Body of pancreas (tissue), 4 donors: ENCODE measurements around the gene HLA-B. TPM values are rescaled to one million over a fixed set of nuclear protein-coding genes. Genes with fewer than 3 reads are reported as not detected.

ENCODE experiments used
- ATAC-seq: fragments of 150-250 bp; one replicate; pipeline ENCODE4 v1.9.1; 2016
- DNase-seq, 4 donors: peaks; one replicate each; pipeline ENCODE4 v3.0.0-alpha.2; 2019
- H3K27ac ChIP-seq, 4 donors: fragments of 200-600 bp; sonication (generic); 1 replicate in 3 of 4; 2 replicates in 1 of 4; pipeline versions ENCODE4 v1.5.1 to v1.6.1; 2016 to 2019; ENCODE audit warnings: mild to moderate bottlenecking in 1 of 4, mixed read lengths in 1 of 4, moderate library complexity in 1 of 4
- H3K27me3 ChIP-seq, 2 donors: fragments of 200-600 bp; sonication (generic); one replicate each; pipeline ENCODE4 v1.6.0; 2016; ENCODE audit warnings: mild to moderate bottlenecking in 1 of 2
- H3K36me3 ChIP-seq, 2 donors: fragments of 200-600 bp; sonication (generic); replicated peaks in 1 of 2; 2 replicates each; pipeline ENCODE4 v1.5.1; 2016; ENCODE audit warnings: low read depth in 2 of 2; ENCODE audit not compliant: insufficient read depth in 1 of 2
- H3K4me1 ChIP-seq: fragments of 200-600 bp; sonication (generic); one replicate; pipeline ENCODE4 v1.6.0; 2016
- H3K4me3 ChIP-seq, 2 donors: fragments of 200-600 bp; sonication (generic); 1 replicate in 1 of 2; 2 replicates in 1 of 2; pipeline ENCODE4 v1.5.1; 2016 to 2019
- H3K9me3 ChIP-seq, 3 donors: fragments of 200-600 bp; sonication (generic); 1 replicate in 2 of 3; 2 replicates in 1 of 3; pipeline ENCODE4 v1.5.1; 2016
- POLR2A ChIP-seq, 3 donors: fragments of 450-650 bp; IDR thresholded peaks; one replicate each; pipeline ENCODE4 v1.6.1; 2016; ENCODE audit warnings: antibody characterized with exemption in 3 of 3, mild to moderate bottlenecking in 2 of 3
- WGBS, 2 donors: methylation state at CpG; one replicate each; pipeline ENCODE4 v1.1.5; 2017; 5-methylcytosine and 5-hydroxymethylcytosine counted together
- intact Hi-C: fragments of 100-400 bp; cut with DNase I; formaldehyde crosslinking; loops from one replicate; pipeline ENCODE4 v1.15.1; 2023
- total RNA-seq, 2 donors: library from RNA; depleted of rRNA; stranded (reverse); fragments of >200 nt; gene quantifications; one replicate each; pipeline ENCODE4 v1.1.0, GENCODE V29; 2016
- TF ChIP-seq, protein P1 (sequence below), 7 experiments: fragments of 450-650 bp in 4 of 7; fragments of 200-600 bp in 3 of 7; sonication (generic) in 3 of 7; IDR thresholded peaks; one replicate each; pipeline ENCODE4 v1.5.1; 2016 to 2019; ENCODE audit warnings: antibody characterized with exemption in 7 of 7

The HLA-B gene
- total RNA-seq, 2 donors from 2014 or later, result 316 to 342 TPM

GRCh38 chr6:31352310-31352682 is 4.7 kb downstream of the HLA-B start:
- no peak for ATAC-seq
- intact Hi-C loops, result no loop called here
- TF ChIP-seq, protein P1, sequence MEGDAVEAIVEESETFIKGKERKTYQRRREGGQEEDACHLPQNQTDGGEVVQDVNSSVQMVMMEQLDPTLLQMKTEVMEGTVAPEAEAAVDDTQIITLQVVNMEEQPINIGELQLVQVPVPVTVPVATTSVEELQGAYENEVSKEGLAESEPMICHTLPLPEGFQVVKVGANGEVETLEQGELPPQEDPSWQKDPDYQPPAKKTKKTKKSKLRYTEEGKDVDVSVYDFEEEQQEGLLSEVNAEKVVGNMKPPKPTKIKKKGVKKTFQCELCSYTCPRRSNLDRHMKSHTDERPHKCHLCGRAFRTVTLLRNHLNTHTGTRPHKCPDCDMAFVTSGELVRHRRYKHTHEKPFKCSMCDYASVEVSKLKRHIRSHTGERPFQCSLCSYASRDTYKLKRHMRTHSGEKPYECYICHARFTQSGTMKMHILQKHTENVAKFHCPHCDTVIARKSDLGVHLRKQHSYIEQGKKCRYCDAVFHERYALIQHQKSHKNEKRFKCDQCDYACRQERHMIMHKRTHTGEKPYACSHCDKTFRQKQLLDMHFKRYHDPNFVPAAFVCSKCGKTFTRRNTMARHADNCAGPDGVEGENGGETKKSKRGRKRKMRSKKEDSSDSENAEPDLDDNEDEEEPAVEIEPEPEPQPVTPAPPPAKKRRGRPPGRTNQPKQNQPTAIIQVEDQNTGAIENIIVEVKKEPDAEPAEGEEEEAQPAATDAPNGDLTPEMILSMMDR (IDR thresholded peaks at IDR 0.05), result no peak
- TF ChIP-seq POLR2A (IDR thresholded peaks at IDR 0.05), result no peak
- no peak overlapping the region for H3K4me3 ChIP-seq
- WGBS, 2 donors, result 52 to 56% methylated on average over 8 of the region's 8 CpGs
- no peaks in the 10 kb centered on the region for H3K27me3 ChIP-seq
- no peak overlapping the region for H3K27ac ChIP-seq
- DNase-seq, result no peak
- H3K9me3 ChIP-seq, result no peaks in the 10 kb centered on the region
- H3K36me3 ChIP-seq, result no peaks in the 10 kb centered on the region
- H3K4me1 ChIP-seq, result peaks cover 10% of the 10 kb centered on the region

GRCh38 chr6:31351401-31352309 is 5.3 kb downstream of the HLA-B start:
- Histone ChIP-seq H3K36me3 (no peaks in the 10 kb centered on the region), H3K4me1 (peaks cover 10% of the 10 kb centered on the region), H3K4me3 (no peak overlapping the region), H3K9me3 (no peaks in the 10 kb centered on the region), H3K27me3 (no peaks in the 10 kb centered on the region), H3K27ac (no peak overlapping the region)
- 60 to 63% methylated on average over 7 to 8 of the region's 8 CpGs for WGBS, 2 donors
- intact Hi-C loops, result no loop called here
- DNase-seq (no peak), ATAC-seq (no peak)
- TF ChIP-seq, protein P1 (IDR thresholded peaks at IDR 0.05), result no peak
- TF ChIP-seq POLR2A (IDR thresholded peaks at IDR 0.05), result no peak

DNA sequence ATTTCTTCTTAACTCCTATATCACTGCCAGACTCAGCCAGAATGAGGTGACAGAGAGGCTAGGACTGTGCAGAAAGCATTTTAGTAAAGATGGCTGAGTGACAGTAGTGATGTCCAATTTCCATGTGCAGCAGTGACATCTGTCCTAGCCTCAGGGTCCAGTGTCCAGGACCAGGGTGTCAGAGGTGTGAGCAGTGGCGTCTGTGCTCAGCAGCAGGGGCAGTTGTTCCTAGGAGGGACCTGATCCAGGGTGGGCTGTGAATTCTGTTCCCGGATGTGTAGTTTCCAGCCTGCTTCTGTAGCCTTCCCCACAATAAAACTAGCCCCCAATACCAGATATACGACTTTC is 6.0 kb downstream of the HLA-B start:
- H3K4me1 ChIP-seq, result peaks cover 10% of the 10 kb centered on the region
- intact Hi-C loops, result no loop called here
- no peak for DNase-seq
- H3K27ac ChIP-seq, result no peak overlapping the region
- ATAC-seq, result no peak
- no peak overlapping the region for H3K4me3 ChIP-seq
- H3K36me3 ChIP-seq, result no peaks in the 10 kb centered on the region
- no peak for TF ChIP-seq POLR2A (IDR thresholded peaks at IDR 0.05)
- TF ChIP-seq, protein P1 (IDR thresholded peaks at IDR 0.05), result no peak
- no peaks in the 10 kb centered on the region for H3K9me3 ChIP-seq
- H3K27me3 ChIP-seq, result no peaks in the 10 kb centered on the region
- 0 to 42% methylated on average over 3 of the region's 3 CpGs for WGBS, 2 donors

- intact Hi-C loops, result no loop called here
- no peaks in the 10 kb centered on the region for H3K36me3 ChIP-seq
- WGBS, 2 donors, result 59 to 67% methylated on average over 11 of the region's 11 CpGs
- no peaks in the 10 kb centered on the region for H3K9me3 ChIP-seq
- H3K4me1 ChIP-seq, result peaks cover 10% of the 10 kb centered on the region
- no peak overlapping the region for H3K27ac ChIP-seq
- DNase-seq, result no peak
- no peaks in the 10 kb centered on the region for H3K27me3 ChIP-seq
- ATAC-seq, result no peak
- H3K4me3 ChIP-seq, result no peak overlapping the region
- TF ChIP-seq, protein P1 (IDR thresholded peaks at IDR 0.05), result no peak
- no peak for TF ChIP-seq POLR2A (IDR thresholded peaks at IDR 0.05)
Observed at GRCh38 chr6:31350196-31351032, 6.6 kb downstream of the HLA-B start.
